GM12874 (cell line): Measurements from ENCODE around the gene SAT1.

Experiments
- TF ChIP-seq, protein P1 (sequence below): IDR thresholded peaks from 2 replicates; pipeline ENCODE4 v1.5.1; 2011; ENCODE audit warnings: low read depth, mild to moderate bottlenecking, control low read depth, low read length, moderate library complexity; ENCODE audit not compliant: insufficient read depth

Gene SAT1

DNA sequence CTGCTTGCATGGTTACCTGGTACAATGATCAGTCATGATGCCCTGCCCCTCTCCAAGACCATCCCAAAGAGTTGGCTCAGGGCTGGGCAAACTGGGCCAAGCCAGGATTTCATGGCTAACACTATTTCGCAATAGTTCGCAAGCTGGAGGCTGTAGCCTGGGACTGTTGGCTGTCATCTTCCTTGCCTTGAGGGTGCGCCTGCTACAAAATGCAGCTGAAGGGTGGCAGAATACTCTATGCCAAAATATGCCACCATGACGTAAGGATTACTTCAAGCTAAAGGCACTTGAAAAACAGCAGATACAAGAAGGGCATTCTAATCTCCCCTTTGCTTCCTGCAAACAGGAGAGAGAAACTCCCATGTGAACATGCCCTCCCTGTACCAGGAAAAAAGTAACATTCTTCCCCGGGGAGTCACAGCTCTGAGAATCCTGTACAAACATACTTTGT is 21.0 kb downstream of the SAT1 start:
- TF ChIP-seq, protein P1, sequence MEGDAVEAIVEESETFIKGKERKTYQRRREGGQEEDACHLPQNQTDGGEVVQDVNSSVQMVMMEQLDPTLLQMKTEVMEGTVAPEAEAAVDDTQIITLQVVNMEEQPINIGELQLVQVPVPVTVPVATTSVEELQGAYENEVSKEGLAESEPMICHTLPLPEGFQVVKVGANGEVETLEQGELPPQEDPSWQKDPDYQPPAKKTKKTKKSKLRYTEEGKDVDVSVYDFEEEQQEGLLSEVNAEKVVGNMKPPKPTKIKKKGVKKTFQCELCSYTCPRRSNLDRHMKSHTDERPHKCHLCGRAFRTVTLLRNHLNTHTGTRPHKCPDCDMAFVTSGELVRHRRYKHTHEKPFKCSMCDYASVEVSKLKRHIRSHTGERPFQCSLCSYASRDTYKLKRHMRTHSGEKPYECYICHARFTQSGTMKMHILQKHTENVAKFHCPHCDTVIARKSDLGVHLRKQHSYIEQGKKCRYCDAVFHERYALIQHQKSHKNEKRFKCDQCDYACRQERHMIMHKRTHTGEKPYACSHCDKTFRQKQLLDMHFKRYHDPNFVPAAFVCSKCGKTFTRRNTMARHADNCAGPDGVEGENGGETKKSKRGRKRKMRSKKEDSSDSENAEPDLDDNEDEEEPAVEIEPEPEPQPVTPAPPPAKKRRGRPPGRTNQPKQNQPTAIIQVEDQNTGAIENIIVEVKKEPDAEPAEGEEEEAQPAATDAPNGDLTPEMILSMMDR = no peak

DNA sequence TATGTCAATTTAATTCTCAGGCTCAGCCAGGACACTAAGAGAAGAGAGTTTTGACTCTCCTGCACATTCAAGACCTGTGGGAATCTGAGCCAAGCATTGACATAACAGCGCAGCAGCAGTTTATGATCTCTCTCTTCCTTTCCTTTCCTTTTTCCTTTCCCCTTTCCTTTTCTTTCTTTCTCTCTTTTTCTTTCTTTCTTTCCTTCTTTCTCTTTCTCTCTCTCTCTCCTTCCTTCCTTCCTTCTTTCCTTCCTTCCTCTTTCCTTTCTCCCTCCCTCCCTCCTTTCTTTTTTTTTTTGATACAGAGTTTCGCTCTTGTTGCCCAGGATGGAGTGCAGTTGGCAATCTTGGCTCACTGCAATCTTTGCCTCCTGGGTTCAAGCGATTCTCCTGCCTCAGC is 21.6 kb downstream of the SAT1 start:
- TF ChIP-seq, protein P1 = no peak

DNA sequence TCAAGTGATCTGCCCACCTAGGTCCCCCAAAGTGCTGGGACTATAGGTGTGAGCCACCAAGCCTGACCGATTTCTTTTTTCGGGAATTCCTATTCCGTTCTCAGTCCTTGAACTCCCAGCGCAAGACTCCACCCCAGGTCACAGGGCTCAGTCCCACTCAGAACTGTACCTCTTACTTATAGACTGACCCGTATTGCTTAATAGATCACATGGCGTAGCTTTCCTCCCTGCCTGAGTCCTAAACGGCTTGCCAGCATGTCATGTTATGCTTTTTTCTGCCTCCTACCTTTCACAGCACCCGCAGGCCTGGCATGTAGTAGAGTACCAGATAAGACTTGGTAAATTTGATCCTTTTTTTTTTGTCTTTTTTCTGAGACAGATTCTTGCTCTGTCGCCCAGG is 22.4 kb downstream of the SAT1 start:
- TF ChIP-seq, protein P1 = no peak

DNA sequence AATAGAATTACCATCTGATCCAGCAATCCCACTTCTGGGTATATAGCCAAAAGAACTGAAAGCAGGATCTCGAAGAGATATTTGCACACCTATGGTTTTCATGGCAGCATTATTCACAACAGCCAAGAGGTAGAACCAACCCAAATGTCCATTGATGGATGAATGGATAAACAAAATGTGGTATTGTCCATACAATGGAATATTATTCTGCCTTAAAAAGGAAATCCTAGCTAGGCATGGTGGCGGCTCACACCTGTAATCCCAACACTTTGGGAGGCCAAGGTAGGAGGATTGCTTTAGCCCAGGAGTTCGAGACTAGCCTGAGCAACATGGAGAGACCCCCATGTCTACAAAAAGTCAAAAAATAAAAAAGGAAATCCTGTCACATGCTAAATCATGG is 27.3 kb downstream of the SAT1 start:
- TF ChIP-seq, protein P1 = no peak

DNA sequence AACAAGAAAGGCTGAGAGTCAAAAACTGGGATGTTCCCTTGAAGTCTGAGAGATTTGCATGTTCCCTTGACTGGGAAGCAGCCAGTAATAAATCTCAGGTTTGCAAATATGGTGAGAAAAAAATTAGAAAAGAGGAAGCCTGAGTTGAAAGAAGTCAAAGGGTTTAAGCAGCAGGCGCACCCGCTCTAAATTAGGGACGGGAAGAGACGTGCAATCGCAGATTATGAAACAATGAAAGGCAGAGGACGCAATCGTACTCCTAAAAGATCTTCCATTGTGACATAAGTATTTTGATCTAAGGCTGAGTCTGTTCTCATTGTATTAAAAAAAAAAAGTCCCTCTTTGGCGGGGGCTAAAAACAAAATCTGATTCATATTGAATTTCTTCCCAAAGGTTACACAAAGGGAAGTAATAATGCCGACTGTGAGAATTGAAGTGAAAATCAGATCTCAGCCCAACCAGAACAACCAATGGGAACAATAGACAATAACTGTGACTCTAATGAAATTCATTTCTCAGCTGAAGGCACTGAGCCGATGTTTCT is 28.2 kb downstream of the SAT1 start:
- TF ChIP-seq, protein P1 = no peak

DNA sequence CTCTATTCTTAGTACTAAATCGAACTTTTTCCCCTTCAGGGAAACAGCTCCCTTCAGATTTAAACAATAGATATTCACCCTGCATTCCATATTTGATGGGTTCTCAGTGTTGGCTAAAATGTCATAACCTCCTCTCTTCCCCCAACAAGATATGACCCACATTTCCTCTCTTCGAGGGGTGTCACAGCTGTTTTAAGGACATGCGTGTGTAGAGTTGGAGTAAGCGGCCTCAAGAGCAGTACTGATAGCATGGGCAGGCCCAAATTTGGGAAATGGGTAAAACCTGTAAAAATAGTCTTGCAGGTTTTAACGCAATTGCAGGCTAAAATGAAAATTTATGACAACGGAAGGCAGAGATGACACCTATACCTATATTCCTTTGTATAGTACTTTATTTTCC is 28.7 kb downstream of the SAT1 start:
- TF ChIP-seq, protein P1 = no peak

DNA sequence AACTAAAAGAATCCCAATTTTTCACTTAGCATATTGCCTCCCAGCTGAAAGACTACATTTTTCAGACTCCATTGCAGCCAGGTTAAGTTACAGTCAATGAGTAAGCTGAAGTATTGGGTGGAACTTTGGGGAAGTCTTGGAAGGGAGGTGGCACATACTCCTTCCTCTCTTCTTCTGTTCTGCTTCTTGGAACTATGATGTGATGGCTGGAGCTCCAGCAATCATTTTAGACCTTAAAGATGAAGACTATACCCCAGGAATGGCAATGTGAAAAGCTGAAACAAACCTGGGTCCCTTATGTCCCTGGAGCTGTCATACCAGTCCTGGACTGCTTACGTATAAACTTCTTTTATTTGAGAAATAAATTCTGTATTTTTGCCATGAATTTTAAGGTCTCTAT is 30.8 kb downstream of the SAT1 start:
- TF ChIP-seq, protein P1 = no peak
